GM23248 (cell line): ENCODE measurements around the gene CCDC74B.
"Not testable (repeated sequence)": the region's sequence is repeated elsewhere in the genome, so short reads cannot be mapped to it uniquely, and the experiment has no call there.

Experiments used
- EZH2 ChIP-seq: fragments of 200-600 bp; sonication (generic); IDR thresholded peaks from 2 replicates; pipeline ENCODE4 v1.6.1; 2018; ENCODE audit warnings: antibody characterized with exemption, mild to moderate bottlenecking; ENCODE audit not compliant: insufficient read depth, poor library complexity, severe bottlenecking
- EZH2phosphoT487 ChIP-seq: fragments of 200-600 bp; sonication (generic); IDR thresholded peaks from 2 replicates; pipeline ENCODE4 v1.6.1; 2018; ENCODE audit warnings: antibody characterized with exemption, moderate library complexity, mild to moderate bottlenecking, low read depth; ENCODE audit not compliant: insufficient read depth

GRCh38 chr2:130174866-130175265, 30.0 kb upstream of the CCDC74B start:
- not testable (repeated sequence) for TF ChIP-seq EZH2, EZH2phosphoT487
